GM23338 (cell line): ENCODE measurements around the gene SLC6A19. TPM values are rescaled to one million over a fixed set of nuclear protein-coding genes. Genes with fewer than 3 reads are reported as not detected.

Experiments used
- ATAC-seq: fragments of 200-7000 bp; cut with Tn5 transposase; 3 replicates; pipeline ENCODE4 v1.9.1; 2020
- DNase-seq: peaks from one replicate; pipeline ENCODE4 v3.0.0-alpha.2; 2015; ENCODE audit warnings: low spot score
- H2AFZ ChIP-seq: fragments of 200-600 bp; sonication (generic); 2 replicates; pipeline ENCODE4 v1.8.0; 2016; ENCODE audit warnings: antibody characterized with exemption, mild to moderate bottlenecking, moderate library complexity
- H3F3A ChIP-seq: fragments of 200-600 bp; sonication (generic); replicated peaks from 2 replicates; pipeline ENCODE4 v1.8.0; 2017; ENCODE audit warnings: antibody characterized with exemption, mixed run types, low read depth
- H3K27ac ChIP-seq: fragments of 200-600 bp; sonication (generic); 2 replicates; pipeline ENCODE4 v1.6.1; 2016; ENCODE audit warnings: low read depth
- H3K27me3 ChIP-seq: fragments of 200-600 bp; sonication (generic); 2 replicates; pipeline ENCODE4 v1.8.0; 2016; ENCODE audit warnings: mild to moderate bottlenecking, mixed run types, moderate library complexity; ENCODE audit not compliant: insufficient read depth
- H3K36me3 ChIP-seq: fragments of 200-600 bp; sonication (generic); 2 replicates; pipeline ENCODE4 v1.8.0; 2016; ENCODE audit warnings: mild to moderate bottlenecking; ENCODE audit not compliant: insufficient read depth
- H3K4me1 ChIP-seq: fragments of 200-600 bp; sonication (generic); 2 replicates; pipeline ENCODE4 v1.8.0; 2016; ENCODE audit warnings: mild to moderate bottlenecking, moderate library complexity; ENCODE audit not compliant: insufficient read depth
- H3K4me2 ChIP-seq: fragments of 200-600 bp; sonication (generic); 2 replicates; pipeline ENCODE4 v1.7.1; 2017; ENCODE audit warnings: mixed run types
- H3K4me3 ChIP-seq: fragments of 200-600 bp; sonication (generic); 2 replicates; pipeline ENCODE4 v1.6.1; 2016; ENCODE audit warnings: mixed run types
- H3K79me2 ChIP-seq: fragments of 200-600 bp; sonication (generic); replicated peaks from 2 replicates; pipeline ENCODE4 v1.8.0; 2017; ENCODE audit warnings: mild to moderate bottlenecking; ENCODE audit not compliant: insufficient read depth
- H3K9me2 ChIP-seq: fragments of 200-600 bp; sonication (generic); 2 replicates; pipeline ENCODE4 v1.8.0; 2017; ENCODE audit not compliant: insufficient read depth
- H4K20me1 ChIP-seq: fragments of 200-600 bp; sonication (generic); replicated peaks from 2 replicates; pipeline ENCODE4 v1.8.0; 2017; ENCODE audit warnings: mild to moderate bottlenecking; ENCODE audit not compliant: insufficient read depth
- H3K27ac Mint-ChIP-seq: 2 replicates; pipeline ENCODE4 v1.8.0; 2020; ENCODE audit warnings: inconsistent platforms, mild to moderate bottlenecking, moderate library complexity, mixed read lengths
- H3K27me3 Mint-ChIP-seq: 3 replicates; pipeline ENCODE4 v1.8.0; 2022; ENCODE audit warnings: low read depth, mild to moderate bottlenecking, moderate library complexity, mixed read lengths, inconsistent platforms; ENCODE audit not compliant: insufficient read depth, poor library complexity
- H3K36me3 Mint-ChIP-seq: 3 replicates; pipeline ENCODE4 v1.8.0; 2021; ENCODE audit warnings: low read depth, mild to moderate bottlenecking, inconsistent platforms, moderate library complexity, mixed read lengths
- H3K4me1 Mint-ChIP-seq: 3 replicates; pipeline ENCODE4 v1.8.0; 2020; ENCODE audit warnings: mild to moderate bottlenecking, inconsistent platforms, mixed read lengths
- H3K4me3 Mint-ChIP-seq: 3 replicates; pipeline ENCODE4 v1.8.0; 2021; ENCODE audit warnings: moderate library complexity, mild to moderate bottlenecking, inconsistent platforms, mixed read lengths
- H3K9me3 Mint-ChIP-seq: 3 replicates; pipeline ENCODE4 v1.8.0; 2020; ENCODE audit warnings: moderate library complexity, mild to moderate bottlenecking, inconsistent platforms, mixed read lengths
- CREB1 ChIP-seq: fragments of 250-450 bp; sonication (Bioruptor Pico); IDR thresholded peaks from 2 replicates; pipeline ENCODE4 v1.5.0; 2020; ENCODE audit warnings: low read depth, mild to moderate bottlenecking, moderate library complexity
- EZH2 ChIP-seq: fragments of 200-600 bp; sonication (generic); IDR thresholded peaks from one replicate; pipeline ENCODE4 v1.8.0; 2017; ENCODE audit warnings: antibody characterized with exemption, mild to moderate bottlenecking, low read depth; ENCODE audit not compliant: unreplicated experiment
- EZH2phosphoT487 ChIP-seq: fragments of 200-600 bp; sonication (generic); IDR thresholded peaks from one replicate; pipeline ENCODE4 v1.8.1; 2018; ENCODE audit warnings: antibody characterized with exemption; ENCODE audit not compliant: unreplicated experiment
- NANOG ChIP-seq: IDR thresholded peaks from 2 replicates; pipeline ENCODE4 v1.6.1; 2016; ENCODE audit warnings: antibody characterized with exemption, borderline replicate concordance
- POLR2AphosphoS5 ChIP-seq: IDR thresholded peaks from 2 replicates; pipeline ENCODE4 v1.6.1; 2016; ENCODE audit warnings: antibody characterized with exemption, low read depth
- REST ChIP-seq: IDR thresholded peaks from one replicate; pipeline ENCODE4 v1.6.1; 2018; ENCODE audit warnings: antibody characterized with exemption; ENCODE audit not compliant: unreplicated experiment
- STAT1 ChIP-seq: IDR thresholded peaks from one replicate; pipeline ENCODE4 v1.6.1; 2016; ENCODE audit warnings: antibody characterized with exemption; ENCODE audit not compliant: unreplicated experiment
- ZNF114 ChIP-seq: fragments of 250-450 bp; sonication (Bioruptor Pico); IDR thresholded peaks from 2 replicates; pipeline ENCODE4 v1.5.0; 2020; ENCODE audit warnings: mild to moderate bottlenecking, moderate library complexity
- ZNF331 ChIP-seq: fragments of 250-450 bp; sonication (Bioruptor Pico); IDR thresholded peaks from 2 replicates; pipeline ENCODE4 v1.5.0; 2020; ENCODE audit warnings: low read depth, mild to moderate bottlenecking, moderate library complexity
- ZNF462 ChIP-seq: fragments of 250-450 bp; sonication (Bioruptor Pico); IDR thresholded peaks from 2 replicates; pipeline ENCODE4 v1.5.0; 2020; ENCODE audit warnings: mild to moderate bottlenecking, moderate library complexity
- polyA plus RNA-seq: library from polyadenylated mRNA; unstranded; fragments of >200 nt; fragmentation: Nextera tagmentation; extraction: Ambion mirVana; gene quantifications from 2 replicates; pipeline ENCODE4 v1.2.1, GENCODE V29; 2016
- total RNA-seq: library from RNA; depleted of rRNA; stranded (reverse); fragments of >200 nt; shearing (Covaris generic); gene quantifications from 2 replicates; pipeline ENCODE4 v1.2.3, GENCODE V29; 2014

SLC6A19 gene
- total and polyA plus RNA-seq, 2 experiments from 2014 or later: not detected

GRCh38 chr5:1196562-1196961 is 4.8 kb upstream of the SLC6A19 start:
- Mint-ChIP-seq H3K4me1 (no peaks in the 10 kb centered on the region), H3K9me3 (no peaks in the 10 kb centered on the region), H3K27me3 (peaks cover 13% of the 10 kb centered on the region), H3K36me3 (no peaks in the 10 kb centered on the region), H3K4me3 (no peak overlapping the region), H3K27ac (no peak overlapping the region)
- Histone ChIP-seq H3K27me3 (no peaks in the 10 kb centered on the region), H4K20me1 (no peaks in the 10 kb centered on the region), H2AFZ (no peak overlapping the region), H3K4me3 (no peak overlapping the region), H3K4me2 (no peak overlapping the region), H3F3A (0 out of 2 replicates have a peak, but pooled peaks cover 6% of the 10 kb centered on the region), H3K79me2 (no peaks in the 10 kb centered on the region), H3K4me1 (no peaks in the 10 kb centered on the region), H3K36me3 (no peaks in the 10 kb centered on the region), H3K9me2 (no peaks in the 10 kb centered on the region), H3K27ac (no peak overlapping the region)
- no peak for DNase-seq
- no peak for ATAC-seq
- TF ChIP-seq POLR2AphosphoS5 (no peak), EZH2 (no peak), STAT1 (no peak), ZNF462 (CRISPR knock-in tag) (no peak), ZNF331 (CRISPR knock-in tag) (no peak)

GRCh38 chr5:1197876-1198666 is 3.3 kb upstream of the SLC6A19 start:
- no peak overlapping the region for H2AFZ ChIP-seq
- Mint-ChIP-seq H3K4me1 (no peaks in the 10 kb centered on the region), H3K27me3 (peaks cover 13% of the 10 kb centered on the region), H3K4me3 (no peak overlapping the region), H3K9me3 (no peaks in the 10 kb centered on the region), H3K36me3 (no peaks in the 10 kb centered on the region), H3K27ac (no peak overlapping the region)
- H3K27me3 ChIP-seq: no peaks in the 10 kb centered on the region
- no peaks in the 10 kb centered on the region for H3K79me2 ChIP-seq
- no peaks in the 10 kb centered on the region for H3K9me2 ChIP-seq
- H3K4me2 ChIP-seq: no peak overlapping the region
- no peaks in the 10 kb centered on the region for H4K20me1 ChIP-seq
- H3K4me3 ChIP-seq: no peak overlapping the region
- DNase-seq: no peak
- 0 out of 2 replicates have a peak, but pooled peaks cover 6% of the 10 kb centered on the region for H3F3A ChIP-seq
- ATAC-seq: no peak
- H3K27ac ChIP-seq: no peak overlapping the region
- H3K36me3 ChIP-seq: no peaks in the 10 kb centered on the region
- no peaks in the 10 kb centered on the region for H3K4me1 ChIP-seq
- no peak for TF ChIP-seq ZNF331 (CRISPR knock-in tag)
- no peak for TF ChIP-seq NANOG
- TF ChIP-seq ZNF114 (CRISPR knock-in tag): no peak
- TF ChIP-seq STAT1: no peak
- no peak for TF ChIP-seq CREB1 (CRISPR knock-in tag)
- TF ChIP-seq REST: no peak
- no peak for TF ChIP-seq EZH2phosphoT487
- TF ChIP-seq POLR2AphosphoS5: no peak
